Stimulated activated CD4-positive, alpha-beta T cell treated with anti-CD3 and anti-CD28 coated beads, Interleukin-1b, Interleukin-23, amount 100 ng/mL, for 4 hours (primary cell): ENCODE data around the gene RNF220.

Experiments used
- DNase-seq, 2 donors: peaks; one replicate each; pipeline ENCODE4 v3.0.0-alpha.2; 2020; ENCODE audit warnings: low read depth in 2 of 2

Gene RNF220

GRCh38 chr1:44436401-44437106 is 31.5 kb downstream of the RNF220 start:
- no peak for DNase-seq

- DNase-seq: no peak
These were observed 32.2 kb downstream of the RNF220 start for GRCh38 chr1:44437107-44437716.

GRCh38 chr1:44442791-44443190 is 37.7 kb downstream of the RNF220 start:
- DNase-seq: no peak

GRCh38 chr1:44447051-44447810 is 42.2 kb downstream of the RNF220 start:
- DNase-seq: no peak

- DNase-seq: no peak
These were observed 48.8 kb downstream of the RNF220 start for GRCh38 chr1:44453798-44454349.

- DNase-seq: no peak
These were observed 49.6 kb downstream of the RNF220 start for GRCh38 chr1:44454704-44455103.

- no peak for DNase-seq
These were observed 55.2 kb downstream of the RNF220 start for GRCh38 chr1:44460107-44460882.

- no peak for DNase-seq
These were observed 59.3 kb downstream of the RNF220 start for GRCh38 chr1:44464361-44464760.

GRCh38 chr1:44467566-44467965 is 62.5 kb downstream of the RNF220 start:
- no peak for DNase-seq

- no peak for DNase-seq
These were observed 66.9 kb downstream of the RNF220 start for GRCh38 chr1:44471911-44472453.

GRCh38 chr1:44472620-44473525 is 67.8 kb downstream of the RNF220 start:
- DNase-seq: no peak

GRCh38 chr1:44476891-44477290 is 71.8 kb downstream of the RNF220 start:
- no peak for DNase-seq

- no peak for DNase-seq
These were observed 76.6 kb downstream of the RNF220 start for GRCh38 chr1:44481701-44482100.

- DNase-seq: no peak
These were observed 78.2 kb downstream of the RNF220 start for GRCh38 chr1:44483089-44483874.

GRCh38 chr1:44484155-44484688 is 79.2 kb downstream of the RNF220 start:
- DNase-seq: no peak

- DNase-seq: no peak
These were observed 80.3 kb downstream of the RNF220 start for GRCh38 chr1:44485229-44485933.

- DNase-seq: no peak
These were observed 80.9 kb downstream of the RNF220 start for GRCh38 chr1:44485934-44486460.

GRCh38 chr1:44489481-44489880 is 84.4 kb downstream of the RNF220 start:
- no peak for DNase-seq
